Suppressor macrophage treated with lipopolysaccharide for 1 hour (primary cell): ENCODE results near the gene FKBP14.
A peak's percentile ranks its signal among the peaks of the same experiment; 100 is the strongest.
"Not testable (repeated sequence)": the region's sequence is repeated elsewhere in the genome, so short reads cannot be mapped to it uniquely, and the experiment has no call there.

Experiments
- DNase-seq, 3 donors: peaks; one replicate each; pipeline ENCODE4 v3.0.0-alpha.2; 2020 to 2022

The FKBP14 gene

GRCh38 chr7:29989257-29989995, 37.1 kb downstream of the FKBP14 start, which contains the start of gene SCRN1:
Gene SCRN1, minus strand, starts transcription at chr7:29989801. Its CDS starts 20,734 bp downstream, at chr7:29969067.
- peak in 2 of 3 donors; percentile 35 to 55 for DNase-seq

- DNase-seq, result peak; percentile 48 to 78 (median 68)
These were observed 37.9 kb downstream of the FKBP14 start for GRCh38 chr7:29988424-29989256.

- DNase-seq, result peak; percentile 75 to 91 (median 90)
These were observed 38.6 kb downstream of the FKBP14 start for GRCh38 chr7:29987811-29988317.

GRCh38 chr7:29987083-29987482, 39.4 kb downstream of the FKBP14 start:
- peak in 2 of 3 donors; percentile 62 to 64 for DNase-seq

GRCh38 chr7:29980151-29980550, 46.4 kb downstream of the FKBP14 start:
- DNase-seq, result no peak

GRCh38 chr7:29977886-29978651, 48.4 kb downstream of the FKBP14 start:
- DNase-seq, result no peak

- DNase-seq, result peak; percentile 38 to 68 (median 65)
These were observed 49.7 kb downstream of the FKBP14 start for GRCh38 chr7:29976673-29977415.

GRCh38 chr7:29976266-29976665, 50.2 kb downstream of the FKBP14 start:
- DNase-seq, result no peak

- no peak for DNase-seq
These were observed 50.9 kb downstream of the FKBP14 start for GRCh38 chr7:29975561-29975960.

GRCh38 chr7:29974286-29974685, 52.2 kb downstream of the FKBP14 start:
- no peak for DNase-seq

GRCh38 chr7:29972315-29972669, 54.2 kb downstream of the FKBP14 start:
- DNase-seq, result no peak

GRCh38 chr7:29971566-29972314, 54.8 kb downstream of the FKBP14 start:
- DNase-seq, result no peak

- DNase-seq, result no peak
These were observed 56.3 kb downstream of the FKBP14 start for GRCh38 chr7:29970158-29970557.

GRCh38 chr7:29969738-29970137, 56.8 kb downstream of the FKBP14 start:
- no peak for DNase-seq

- DNase-seq, result no peak
These were observed 57.7 kb downstream of the FKBP14 start for GRCh38 chr7:29968683-29969395.

- no peak for DNase-seq
These were observed 61.5 kb downstream of the FKBP14 start for GRCh38 chr7:29965030-29965429.

GRCh38 chr7:29962035-29962434, 64.5 kb downstream of the FKBP14 start:
- DNase-seq, result no peak

- DNase-seq, result not testable (repeated sequence)
These were observed 64.9 kb downstream of the FKBP14 start for GRCh38 chr7:29961611-29962010.
